ENCODE measurements around the gene MADCAM1. TPM values are rescaled to one million over a fixed set of nuclear protein-coding genes. Genes with fewer than 3 reads are reported as not detected.

Gene MADCAM1
- total and polyA plus RNA-seq, 2 of the 8 experiments (the other 6 are each of a cell fraction or from before 2014, with no cell fraction given), result 2.3 to 3.0 TPM

GRCh38 chr19:510606-511100 lies 14.4 kb downstream of the MADCAM1 start (continued):
- TF ChIP-seq EGR1 (IDR thresholded peaks at IDR 0.05; ENCODE audit: borderline replicate concordance, low read depth, low read length) (peak; percentile 23; the same call in 1 of the 2 replicates), CREB1 (IDR thresholded peaks at IDR 0.05) (peak; percentile 77), RFX5 (IDR thresholded peaks at IDR 0.05; ENCODE audit: borderline replicate concordance, low read depth, low read length) (no peak), CBX5 (IDR thresholded peaks at IDR 0.05; ENCODE audit: low read depth, low read length) (no peak), NRF1 (IDR thresholded peaks at IDR 0.05; ENCODE audit: low read depth, low read length) (no peak), TCF12 (IDR thresholded peaks at IDR 0.05; ENCODE audit: low read depth, low read length) (no peak), KDM4A (IDR thresholded peaks at IDR 0.05; ENCODE audit: low read depth, low read length, severe bottlenecking) (no peak), RNF2 (IDR thresholded peaks at IDR 0.05; ENCODE audit: borderline replicate concordance, low read depth, low read length, missing control alignments, poor library complexity, severe bottlenecking) (no peak), EZH2 (IDR thresholded peaks at IDR 0.05; ENCODE audit: low read depth, low read length, severe bottlenecking) (no peak), NANOG (IDR thresholded peaks at IDR 0.05; ENCODE audit: insufficient read depth, low read depth, low read length, poor library complexity, severe bottlenecking) (no peak), CBX8 (IDR thresholded peaks at IDR 0.05; ENCODE audit: borderline replicate concordance, low read depth, low read length) (no peak), ASH2L (IDR thresholded peaks at IDR 0.05; ENCODE audit: low read length) (no peak), HDAC6 (IDR thresholded peaks at IDR 0.05; ENCODE audit: low read depth, low read length) (no peak), MAFK (IDR thresholded peaks at IDR 0.05; ENCODE audit: low read depth, low read length) (no peak), JUN (IDR thresholded peaks at IDR 0.05; ENCODE audit: low read depth, low read length) (no peak), ATF2 (IDR thresholded peaks at IDR 0.05; ENCODE audit: low read length) (no peak), SRF (IDR thresholded peaks at IDR 0.05; ENCODE audit: low read depth, low read length) (no peak), KDM1A (IDR thresholded peaks at IDR 0.05; ENCODE audit: borderline replicate concordance, low read length) (peak; percentile 14; the same call in 1 of the 2 replicates), BACH1 (IDR thresholded peaks at IDR 0.05; ENCODE audit: low read length) (no peak; the same call in 1 of the 2 replicates), JUND (IDR thresholded peaks at IDR 0.05; ENCODE audit: low read length) (peak; percentile 48; the same call in 1 of the 2 replicates), TEAD4 (IDR thresholded peaks at IDR 0.05; ENCODE audit: low read depth, low read length) (no peak), TAF1 (IDR thresholded peaks at IDR 0.05; ENCODE audit: low read depth, low read length) (no peak), CEBPB (IDR thresholded peaks at IDR 0.05; ENCODE audit: low read depth, low read length) (no peak)
